ENCODE data around the gene RAC3. TPM values are rescaled to one million over a fixed set of nuclear protein-coding genes. Genes with fewer than 3 reads are reported as not detected.
A peak's percentile ranks its signal among the peaks of the same experiment; 100 is the strongest.

Gene RAC3
- total RNA-seq, 1 donor from 2014 or later: 8.9 TPM

DNA sequence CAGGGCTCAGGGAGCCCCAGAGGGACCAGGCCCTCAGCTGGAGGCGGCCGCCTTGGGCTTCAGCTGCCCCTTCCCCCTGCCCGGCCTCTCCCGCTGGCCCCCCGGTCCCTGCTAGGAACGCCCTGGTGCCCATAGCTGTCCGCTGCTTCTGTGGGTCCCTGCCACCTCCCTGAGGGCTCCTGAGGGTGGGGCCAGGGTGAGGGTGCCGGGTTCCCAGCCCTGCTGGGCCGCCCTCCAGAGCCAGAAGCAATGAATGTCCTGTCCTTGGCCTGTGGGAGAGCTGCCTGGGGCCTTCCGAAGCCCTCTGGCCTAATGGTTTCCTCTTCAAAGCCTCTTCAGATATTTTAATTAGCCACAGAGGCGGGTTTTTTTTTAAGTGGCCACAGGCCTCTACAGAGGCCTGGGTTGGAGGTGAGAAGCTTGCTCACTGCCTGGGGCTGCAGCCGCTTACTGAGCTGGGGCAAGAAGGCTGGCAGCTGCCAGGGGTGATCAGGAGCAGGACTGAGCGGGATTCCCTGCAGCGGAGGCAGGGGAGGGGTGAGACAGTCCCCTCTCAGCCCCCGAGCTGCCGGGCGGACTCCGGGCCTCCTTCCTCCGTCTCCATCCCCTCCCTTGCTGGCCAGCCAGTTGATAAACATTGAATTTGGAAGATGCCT lies 18.7 kb upstream of the RAC3 start:
- no peak for DNase-seq (ENCODE audit: low spot score)

- DNase-seq (ENCODE audit: low spot score): peak; percentile 54
Measured at GRCh38 chr17:82013341-82013740, 18.1 kb upstream of the RAC3 start.

GRCh38 chr17:82013772-82014321 lies 17.6 kb upstream of the RAC3 start:
- DNase-seq (ENCODE audit: low spot score): no peak

DNA sequence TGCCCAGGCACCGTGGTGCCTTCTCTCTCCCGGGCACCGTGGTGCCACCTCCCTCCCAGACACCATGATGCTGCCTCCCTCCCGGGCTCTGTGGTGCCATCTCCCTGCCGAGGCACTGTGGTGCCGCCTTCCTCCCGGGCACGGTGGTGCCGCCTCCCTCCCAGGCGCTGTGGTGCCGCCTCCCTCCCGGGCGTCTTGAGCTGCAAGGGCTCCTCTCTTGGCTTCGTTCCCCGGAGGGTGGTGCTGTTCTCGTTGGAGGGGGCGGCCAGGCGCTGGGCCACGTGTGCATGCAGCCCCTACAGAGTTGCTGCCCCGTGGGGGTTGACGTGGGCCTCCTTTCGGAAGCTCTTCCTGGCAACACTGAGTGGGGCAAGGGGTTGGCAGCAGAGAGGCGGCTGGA lies 17.0 kb upstream of the RAC3 start:
- DNase-seq (ENCODE audit: low spot score): no peak

DNA sequence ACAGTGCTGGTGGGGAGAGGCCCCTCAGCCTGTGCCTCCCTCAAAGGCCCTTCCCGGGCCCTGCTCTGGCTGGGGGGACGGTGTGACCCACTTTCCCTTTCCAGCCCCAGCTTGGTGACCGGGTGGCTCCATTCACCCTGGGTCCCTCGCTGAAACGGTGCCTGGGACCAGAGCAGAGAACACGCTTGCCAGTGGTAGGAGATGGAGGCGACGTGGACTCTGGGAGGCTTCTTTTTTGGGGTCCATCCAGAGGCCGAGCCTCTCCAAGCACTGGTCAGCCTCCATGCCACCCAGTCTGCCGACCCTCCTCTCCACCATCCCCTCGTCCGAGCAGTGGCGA lies 16.5 kb upstream of the RAC3 start:
- no peak for DNase-seq (ENCODE audit: low spot score)

DNA sequence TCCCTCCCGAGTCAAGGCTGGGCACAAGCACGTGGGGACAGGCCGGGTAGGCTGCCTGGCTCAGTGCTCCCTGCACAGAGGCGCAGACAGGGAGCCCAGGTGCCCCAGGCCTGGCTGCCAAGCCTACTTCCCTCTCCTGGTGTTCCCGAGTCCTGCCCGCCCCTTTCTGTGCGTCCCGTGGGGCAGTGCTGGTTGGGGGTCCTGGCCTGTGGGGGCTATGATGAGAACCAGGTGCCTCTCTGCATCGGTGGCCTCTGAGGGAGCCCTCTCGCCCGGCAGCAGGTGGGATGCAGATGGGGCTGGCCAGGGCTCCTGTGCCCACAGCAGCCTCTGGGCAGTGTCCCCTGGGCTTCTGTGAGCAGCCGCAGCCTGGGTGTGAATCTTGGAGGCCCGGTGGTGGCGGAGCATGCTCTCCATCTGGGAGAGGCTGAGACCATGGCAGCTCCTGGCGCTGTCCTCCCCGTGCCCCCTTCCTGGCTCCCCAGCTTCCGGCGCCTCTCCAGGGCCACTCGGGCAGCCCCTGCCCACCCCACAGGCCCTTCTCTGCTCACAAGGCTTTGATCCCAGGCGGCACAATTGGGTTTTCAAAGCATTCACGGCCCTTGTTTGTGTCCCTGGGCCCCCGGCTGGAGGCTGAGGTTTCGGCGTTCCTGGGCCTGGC lies 16.0 kb upstream of the RAC3 start:
- DNase-seq (ENCODE audit: low spot score): no peak

GRCh38 chr17:82016061-82016874 lies 15.2 kb upstream of the RAC3 start:
- DNase-seq (ENCODE audit: low spot score): no peak

DNA sequence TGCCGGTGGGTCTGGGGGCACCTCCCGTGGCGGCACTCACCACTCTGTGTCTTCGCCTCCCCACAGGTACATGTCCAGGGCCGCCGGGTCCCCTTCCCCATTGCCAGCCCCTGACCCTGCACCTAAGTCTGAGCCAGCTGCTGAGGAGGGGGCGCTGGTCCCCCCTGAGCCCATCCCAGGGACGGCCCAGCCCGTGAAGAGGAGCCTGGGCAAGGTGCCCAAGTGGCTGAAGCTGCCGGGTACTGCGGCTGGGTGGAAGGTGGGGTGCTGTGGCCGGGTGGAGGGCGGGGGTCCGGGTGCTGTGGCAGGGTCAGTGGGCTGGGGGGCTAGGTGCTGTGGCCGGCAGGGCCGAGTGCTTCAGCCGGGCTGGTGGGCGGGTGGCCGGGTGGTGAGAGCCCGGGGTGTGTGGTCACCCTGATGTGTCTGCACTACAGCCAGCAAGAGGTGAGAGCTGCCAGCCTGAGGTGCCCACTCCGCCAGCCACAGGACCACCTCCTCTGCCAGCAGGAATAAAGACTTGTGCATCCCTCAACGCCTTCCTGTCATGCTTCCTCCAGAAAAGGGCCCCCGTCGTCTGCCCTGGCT lies 14.5 kb upstream of the RAC3 start:
- no peak for DNase-seq (ENCODE audit: low spot score)

GRCh38 chr17:82017612-82018151 lies 13.8 kb upstream of the RAC3 start:
- DNase-seq (ENCODE audit: low spot score): no peak

DNA sequence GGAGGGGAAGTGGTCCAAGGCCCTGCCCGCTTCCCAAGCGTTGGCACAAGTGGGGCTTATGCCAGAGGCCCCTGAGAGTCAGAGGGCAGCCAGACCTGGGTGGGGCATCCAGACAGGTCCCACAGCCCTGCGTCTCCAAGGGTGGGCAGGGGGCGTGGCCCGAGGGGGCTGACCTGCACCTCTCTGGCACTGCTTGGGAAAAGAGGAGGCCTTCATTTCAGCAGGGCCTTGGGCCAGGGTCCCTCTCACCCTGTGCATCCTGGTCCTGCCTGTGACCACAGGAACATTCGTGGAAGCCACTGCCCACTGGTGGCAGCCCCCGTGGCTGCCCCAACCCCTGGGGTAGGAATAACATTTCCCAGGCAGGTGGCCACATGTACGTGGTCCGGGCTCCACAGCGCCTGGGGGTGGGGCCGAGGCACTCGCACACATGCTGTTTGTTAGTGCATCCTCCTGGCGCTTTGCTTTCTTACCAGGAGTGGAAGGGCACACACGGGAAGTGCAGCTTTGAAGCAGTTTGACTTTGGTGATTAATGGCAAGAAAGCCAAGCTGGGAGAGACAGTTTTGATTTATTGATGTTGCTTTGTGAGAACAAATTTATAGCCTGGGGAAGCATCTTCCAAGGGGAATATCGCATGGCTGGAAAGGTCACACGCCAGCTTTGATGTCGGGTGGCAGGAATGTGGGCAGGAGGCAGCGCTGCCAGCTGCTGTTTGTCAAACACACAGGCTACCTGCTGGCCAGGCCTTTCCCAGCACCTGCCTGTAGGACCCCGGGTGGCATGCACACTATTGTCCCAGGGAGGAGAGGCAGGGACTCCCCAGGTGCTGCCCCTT lies 13.1 kb upstream of the RAC3 start:
- DNase-seq (ENCODE audit: low spot score): no peak

DNA sequence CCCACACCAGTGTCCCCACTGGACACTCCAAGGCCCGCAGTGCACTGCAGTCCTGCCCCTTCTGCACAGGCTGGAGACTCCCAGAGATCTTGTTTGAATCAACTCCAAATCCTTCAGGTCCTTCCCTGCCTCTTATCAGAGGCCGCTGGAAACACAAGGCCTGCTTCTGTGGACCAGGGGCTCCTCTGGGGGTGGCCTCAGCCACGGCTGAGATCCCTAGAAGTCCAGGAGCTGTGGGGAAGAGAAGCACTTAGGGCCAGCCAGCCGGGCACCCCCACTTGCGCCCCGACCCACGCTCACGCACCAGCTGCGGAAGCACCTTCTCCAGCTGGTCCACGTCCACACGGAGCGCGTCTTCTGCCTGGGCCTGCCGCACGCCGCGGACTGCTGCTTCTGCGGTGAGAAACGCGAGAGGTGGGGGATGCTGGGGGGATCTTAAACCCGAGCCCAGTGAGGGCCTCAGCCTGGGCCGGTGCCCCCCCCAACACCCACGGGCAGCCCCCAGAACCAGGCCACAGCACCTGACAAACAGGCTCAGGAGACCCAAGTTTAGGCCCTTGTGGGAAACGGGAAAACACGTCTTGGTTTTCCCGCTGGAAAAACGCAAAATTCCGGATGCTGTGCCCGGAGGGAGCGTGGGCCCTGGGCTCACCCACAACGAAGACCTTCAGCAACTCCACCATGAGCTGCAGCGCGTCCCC lies 12.3 kb upstream of the RAC3 start:
- no peak for DNase-seq (ENCODE audit: low spot score)

GRCh38 chr17:82019690-82020571 lies 11.5 kb upstream of the RAC3 start:
- no peak for DNase-seq (ENCODE audit: low spot score)

DNA sequence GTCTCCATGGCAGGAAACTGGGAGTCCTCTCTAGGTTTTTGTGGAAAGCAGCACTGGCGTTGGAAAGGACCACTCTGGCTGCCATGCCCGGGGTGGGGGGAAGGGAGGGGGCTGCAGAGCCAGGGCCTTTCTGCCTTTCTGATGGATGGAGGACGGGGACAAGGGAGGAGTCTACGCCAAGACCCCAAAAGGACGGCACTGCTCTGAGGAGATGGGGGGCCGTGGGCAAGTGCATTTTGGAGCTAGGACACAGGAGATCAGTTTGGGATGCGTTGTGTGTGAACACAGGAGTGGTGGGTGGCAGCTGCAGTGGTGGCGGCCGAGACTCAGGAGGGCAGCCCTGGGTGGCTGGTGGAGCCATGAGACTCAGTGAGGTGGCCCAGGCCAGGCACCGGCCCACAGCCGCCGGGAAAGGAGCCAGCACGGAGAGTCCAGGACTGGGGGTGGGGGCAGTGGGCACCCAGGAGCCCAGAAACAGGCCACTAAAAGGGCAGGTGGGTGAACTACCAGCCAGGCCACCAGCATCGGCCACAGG lies 10.8 kb upstream of the RAC3 start:
- no peak for DNase-seq (ENCODE audit: low spot score)

DNA sequence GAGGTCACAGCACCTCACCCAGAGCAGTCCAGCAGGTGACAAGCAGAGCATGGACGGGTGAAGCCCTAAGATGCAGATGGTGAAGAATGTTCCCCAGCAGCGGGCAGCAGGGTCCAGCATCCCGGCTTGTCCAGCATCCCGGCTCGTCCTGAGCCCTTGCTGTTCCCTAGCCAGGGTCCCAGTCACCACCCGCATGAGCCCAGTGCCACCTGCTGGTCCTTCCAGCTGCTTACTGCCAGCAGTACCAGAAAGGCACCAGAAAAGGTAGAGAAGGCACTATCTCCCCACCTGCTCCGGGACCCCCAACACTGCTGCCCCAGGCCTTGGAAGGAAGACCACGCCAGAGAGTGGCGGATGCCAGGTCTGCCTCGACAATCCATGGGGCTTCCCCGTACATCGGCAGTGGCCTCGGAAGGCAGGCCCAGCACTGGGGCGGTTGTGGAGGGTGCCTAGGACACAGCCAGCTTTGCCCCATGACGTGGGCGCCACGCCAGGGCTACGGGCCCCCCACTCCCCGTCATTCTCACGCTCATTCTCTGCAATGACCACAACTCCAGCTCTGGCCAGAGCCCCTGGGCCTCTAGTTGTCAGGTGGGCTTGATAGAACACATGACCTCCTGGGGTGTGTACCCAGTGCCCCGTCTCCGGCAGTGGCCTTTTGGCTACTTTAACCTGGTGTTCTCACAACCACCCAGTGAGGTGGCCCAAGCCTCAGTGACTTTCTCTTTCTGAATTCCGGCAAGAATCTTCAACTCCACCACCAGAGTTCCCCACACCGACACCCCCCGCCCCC lies 10.2 kb upstream of the RAC3 start:
- peak; percentile 80 for DNase-seq (ENCODE audit: low spot score)

GRCh38 chr17:82021900-82022309 lies 9.6 kb upstream of the RAC3 start:
- DNase-seq (ENCODE audit: low spot score): no peak

DNA sequence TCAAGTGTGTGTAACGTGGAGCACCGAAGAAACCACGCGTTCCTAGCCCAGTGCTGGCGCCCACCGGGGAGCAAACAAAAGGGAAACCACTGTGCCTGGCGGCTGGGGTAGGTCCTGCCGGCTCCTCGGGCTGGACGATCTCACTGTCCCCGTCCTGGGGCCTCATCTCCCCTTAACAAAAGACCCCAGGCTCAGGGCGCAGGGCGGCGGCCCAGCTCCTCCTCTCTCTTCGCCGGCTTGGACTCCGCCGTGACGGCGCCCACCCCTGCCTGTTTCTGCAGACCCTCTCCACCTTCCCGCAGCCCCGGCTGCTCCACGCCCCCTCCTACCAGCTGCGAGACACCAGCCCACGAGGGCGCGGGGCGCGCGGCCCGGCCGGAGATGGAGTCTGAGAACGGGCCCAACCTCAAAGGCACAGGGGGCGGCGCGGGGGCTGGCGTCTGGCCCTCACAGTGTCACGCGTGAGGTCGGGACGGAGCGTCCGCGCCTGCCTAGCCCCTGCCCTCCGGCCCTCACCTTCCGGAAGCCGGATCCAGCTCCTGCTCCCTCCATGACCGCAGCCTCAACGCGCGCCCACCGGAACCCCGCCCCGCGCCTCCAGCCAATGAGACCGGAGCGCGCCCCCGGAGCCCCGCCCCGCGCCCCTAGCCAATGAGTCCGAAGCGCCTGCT lies 9.0 kb upstream of the RAC3 start, which contains the start of gene CENPX:
CENPX (minus strand) TSS at position 569 of the 671 bp plus-strand sequence; CDS start at position 552, 17 bp downstream.
- DNase-seq (ENCODE audit: low spot score): no peak

- DNase-seq (ENCODE audit: low spot score): peak; percentile 100
Measured at GRCh38 chr17:82022981-82023446, 8.5 kb upstream of the RAC3 start, which contains the start of gene LRRC45. Gene LRRC45 (plus strand): TSS chr17:82023305. CDS start chr17:82023644, 339 bp downstream.

Measured in mucosa of gallbladder (tissue), 1 donor.